ENCODE results near the gene KSR2. TPM values are rescaled to one million over a fixed set of nuclear protein-coding genes. Genes with fewer than 3 reads are reported as not detected.
"Not testable (repeated sequence)": the region's sequence is repeated elsewhere in the genome, so short reads cannot be mapped to it uniquely, and the experiment has no call there.

KSR2 gene
- total and polyA plus RNA-seq, 2 donors from 2014 or later: 0.34 to 2.9 TPM

DNA sequence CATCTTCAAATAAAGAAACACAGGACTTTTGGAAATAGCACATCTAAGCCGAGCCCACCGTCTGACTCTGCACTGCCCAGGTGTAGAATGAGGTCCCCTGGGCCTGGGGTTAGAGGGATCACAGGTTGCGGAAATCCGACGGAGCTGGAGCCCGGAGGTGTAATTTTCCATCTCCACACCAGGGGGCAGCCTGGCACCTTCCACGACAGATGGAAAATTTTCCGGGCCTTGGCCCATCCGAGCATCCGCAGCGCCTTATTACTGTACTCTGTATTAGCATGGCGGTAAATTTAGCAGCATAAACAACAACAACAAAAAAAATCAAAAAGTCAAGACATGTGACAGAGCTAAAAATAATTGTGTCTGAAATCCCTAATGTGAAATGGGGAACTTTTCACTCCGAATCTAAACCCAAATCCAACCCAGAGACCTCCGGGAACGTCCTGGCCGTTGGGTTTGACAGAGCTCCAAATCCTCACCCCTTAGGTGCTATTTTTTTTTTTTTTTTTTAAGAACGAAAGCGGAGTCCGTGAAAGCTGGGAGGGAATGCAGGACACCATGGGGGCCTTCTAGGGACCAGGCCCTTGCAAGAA is 93.9 kb downstream of the KSR2 start:
- Histone ChIP-seq H3K36me3 (ENCODE audit: control insufficient read depth in 2 of 3, insufficient read depth in 3 of 3, low read length in 3 of 3) (no peaks in the 10 kb centered on the region), H3K4me1 (ENCODE audit: control insufficient read depth in 2 of 3, insufficient read depth in 2 of 3, low read depth in 1 of 3, low read length in 3 of 3) (no peaks in the 10 kb centered on the region), H3K9me3 (ENCODE audit: control insufficient read depth in 2 of 3, insufficient read depth in 1 of 3, low read length in 3 of 3) (no peaks in the 10 kb centered on the region), H3K27ac (ENCODE audit: low read depth in 2 of 2, low read length in 2 of 2) (no peak overlapping the region), H3K27me3 (ENCODE audit: control insufficient read depth, insufficient read depth, low read length) (no peaks in the 10 kb centered on the region), H3K4me3 (ENCODE audit: low read length in 3 of 3) (no peak overlapping the region), H3K9ac (ENCODE audit: low read length in 3 of 3) (no peak overlapping the region)
- peak; percentile 92 for TF ChIP-seq CTCF (IDR thresholded peaks at IDR 0.05; ENCODE audit: borderline replicate concordance, extremely low read depth, insufficient read depth)
- no peak for FAIRE-seq
- intact Hi-C loops (cut with DNase I): no loop called here
- peak; percentile 78 to 85 (median 79) for DNase-seq

DNA sequence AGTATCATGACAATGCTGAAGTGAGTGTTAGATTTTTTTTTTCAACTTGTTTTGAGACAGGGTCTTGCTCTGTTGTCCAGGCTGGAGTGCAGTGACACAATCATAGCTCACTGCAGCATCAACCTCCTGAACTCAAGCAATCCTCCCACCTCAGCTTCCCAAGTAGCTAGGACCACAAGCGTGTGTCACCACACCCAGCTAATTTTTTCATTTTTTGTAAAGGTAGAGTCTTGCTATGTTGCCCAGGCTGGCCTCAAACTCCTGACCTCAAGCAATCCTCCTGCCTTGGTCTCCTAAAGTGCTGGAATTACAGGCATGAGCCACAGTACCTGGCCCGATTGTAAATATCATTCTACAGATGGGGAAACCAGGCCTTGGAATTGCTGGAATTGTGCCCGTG is 94.6 kb downstream of the KSR2 start:
- H3K4me3 ChIP-seq (ENCODE audit: low read length in 3 of 3); H3K36me3 ChIP-seq (ENCODE audit: control insufficient read depth in 2 of 3, insufficient read depth in 3 of 3, low read length in 3 of 3); H3K4me1 ChIP-seq (ENCODE audit: control insufficient read depth in 2 of 3, insufficient read depth in 2 of 3, low read depth in 1 of 3, low read length in 3 of 3); H3K9ac ChIP-seq (ENCODE audit: low read length in 3 of 3); H3K9me3 ChIP-seq (ENCODE audit: control insufficient read depth in 2 of 3, insufficient read depth in 1 of 3, low read length in 3 of 3); DNase-seq; intact Hi-C loops (cut with DNase I); H3K27ac ChIP-seq (ENCODE audit: low read depth in 2 of 2, low read length in 2 of 2); FAIRE-seq; H3K27me3 ChIP-seq (ENCODE audit: control insufficient read depth, insufficient read depth, low read length): not testable (repeated sequence)

- no peak for TF ChIP-seq CTCF (IDR thresholded peaks at IDR 0.05; ENCODE audit: borderline replicate concordance, extremely low read depth, insufficient read depth)
- Histone ChIP-seq H3K27ac (ENCODE audit: low read depth in 2 of 2, low read length in 2 of 2) (no peak overlapping the region), H3K36me3 (ENCODE audit: control insufficient read depth in 2 of 3, insufficient read depth in 3 of 3, low read length in 3 of 3) (no peaks in the 10 kb centered on the region), H3K4me3 (ENCODE audit: low read length in 3 of 3) (no peak overlapping the region), H3K4me1 (ENCODE audit: control insufficient read depth in 2 of 3, insufficient read depth in 2 of 3, low read depth in 1 of 3, low read length in 3 of 3) (no peaks in the 10 kb centered on the region), H3K9ac (ENCODE audit: low read length in 3 of 3) (no peak overlapping the region), H3K9me3 (ENCODE audit: control insufficient read depth in 2 of 3, insufficient read depth in 1 of 3, low read length in 3 of 3) (no peaks in the 10 kb centered on the region), H3K27me3 (ENCODE audit: control insufficient read depth, insufficient read depth, low read length) (no peaks in the 10 kb centered on the region)
- FAIRE-seq (no peak), DNase-seq (no peak)
- intact Hi-C loops (cut with DNase I): no loop called here
Observed at GRCh38 chr12:117872546-117873169, 96.1 kb downstream of the KSR2 start.

GRCh38 chr12:117869551-117869950 is 99.2 kb downstream of the KSR2 start:
- FAIRE-seq: no peak

More at GRCh38 chr12:117869551-117869950, 99.2 kb downstream of the KSR2 start:
- Histone ChIP-seq H3K4me3 (ENCODE audit: low read length in 3 of 3) (no peak overlapping the region), H3K27me3 (ENCODE audit: control insufficient read depth, insufficient read depth, low read length) (no peaks in the 10 kb centered on the region), H3K36me3 (ENCODE audit: control insufficient read depth in 2 of 3, insufficient read depth in 3 of 3, low read length in 3 of 3) (no peaks in the 10 kb centered on the region), H3K9me3 (ENCODE audit: control insufficient read depth in 2 of 3, insufficient read depth in 1 of 3, low read length in 3 of 3) (no peaks in the 10 kb centered on the region), H3K4me1 (ENCODE audit: control insufficient read depth in 2 of 3, insufficient read depth in 2 of 3, low read depth in 1 of 3, low read length in 3 of 3) (no peaks in the 10 kb centered on the region), H3K9ac (ENCODE audit: low read length in 3 of 3) (no peak overlapping the region), H3K27ac (ENCODE audit: low read depth in 2 of 2, low read length in 2 of 2) (no peak overlapping the region)
- no peak for DNase-seq
- intact Hi-C loops (cut with DNase I): no loop called here
- no peak for TF ChIP-seq CTCF (IDR thresholded peaks at IDR 0.05; ENCODE audit: borderline replicate concordance, extremely low read depth, insufficient read depth)
